SK-N-DZ (cell line): ENCODE results near the gene LRBA.

Source experiments
- DNase-seq: peaks from one replicate; pipeline ENCODE4 v3.0.0-alpha.2; 2015; ENCODE audit warnings: low spot score
- small RNA-seq, 2 experiments: library from RNA; depleted of rRNA; stranded (forward); fragments of <200 nt; gene quantifications; one replicate each; pipeline ENCODE3, GENCODE V24; 2014

The LRBA gene

DNA sequence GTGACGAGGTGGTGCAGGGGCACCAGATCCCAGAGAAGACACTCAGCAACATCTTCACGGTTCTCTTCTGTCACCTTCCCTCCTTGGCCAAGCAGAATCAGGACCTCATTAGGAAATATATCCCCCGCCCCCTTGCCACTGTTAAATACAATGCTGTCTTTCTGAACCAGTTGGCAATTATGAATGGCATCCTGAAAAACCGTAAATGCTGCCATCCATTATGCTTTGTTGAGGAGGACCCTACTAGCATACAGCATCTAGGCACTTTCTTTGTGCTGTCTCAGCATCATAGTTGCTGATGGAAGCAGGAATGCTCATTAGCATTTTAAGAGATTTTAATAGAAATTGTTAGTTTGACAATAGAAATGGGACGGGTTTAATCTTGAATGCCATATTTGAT lies 798.4 kb downstream of the LRBA start:
- DNase-seq = no peak

GRCh38 chr4:150215601-150216000 lies 799.5 kb downstream of the LRBA start:
- no peak for DNase-seq

Small RNA genes within 50 kb of the gene (small RNA-seq; reads per million reads assigned to genes)
- 0 reads per million in 2 experiments for gene RNA5SP168
